Frontal cortex (tissue), 1 donor: ENCODE measurements around the gene SLC41A1. TPM values are rescaled to one million over a fixed set of nuclear protein-coding genes. Genes with fewer than 3 reads are reported as not detected.

Source experiments
- total RNA-seq: library from RNA; depleted of rRNA; stranded (reverse); fragments of >200 nt; gene quantifications from one replicate; pipeline ENCODE4 v1.2.3, GENCODE V29; 2014

Gene SLC41A1
- total RNA-seq, 1 donor from 2014 or later: 5.3 TPM

Other genes with a start within 250 kb of the SLC41A1 start
- gene ELK4, start 181.2 kb downstream of the SLC41A1 start, total RNA-seq: 6.9 TPM
- 2.0 TPM for gene SLC45A3, start 132.7 kb downstream of the SLC41A1 start, total RNA-seq
- gene NUCKS1, start 63.0 kb downstream of the SLC41A1 start, total RNA-seq: 234 TPM
- gene RAB29, start 37.7 kb downstream of the SLC41A1 start, total RNA-seq: 6.5 TPM
- under 0.01 TPM for gene PM20D1, start 36.9 kb upstream of the SLC41A1 start, total RNA-seq
- not detected for gene SLC26A9, start 130.3 kb upstream of the SLC41A1 start, total RNA-seq
- under 0.01 TPM for gene RAB7B, start 190.2 kb upstream of the SLC41A1 start, total RNA-seq
- gene CTSE, start 210.7 kb upstream of the SLC41A1 start, total RNA-seq: not detected
- 0.41 TPM for gene RHEX, start 240.0 kb upstream of the SLC41A1 start, total RNA-seq